Activated naive CD8-positive, alpha-beta T cell (primary cell): ENCODE data around the gene HEMK1.
A peak's percentile ranks its signal among the peaks of the same experiment; 100 is the strongest.

Experiments
- H3K27ac Mint-ChIP-seq: one replicate; pipeline ENCODE4 v1.8.0; 2021; ENCODE audit warnings: mixed read lengths
- H3K27me3 Mint-ChIP-seq: one replicate; pipeline ENCODE4 v1.8.0; 2021; ENCODE audit warnings: mixed read lengths
- H3K36me3 Mint-ChIP-seq: one replicate; pipeline ENCODE4 v1.8.0; 2021; ENCODE audit warnings: mixed read lengths
- H3K4me1 Mint-ChIP-seq: one replicate; pipeline ENCODE4 v1.8.0; 2021; ENCODE audit warnings: low read depth, mixed read lengths
- H3K4me3 Mint-ChIP-seq: one replicate; pipeline ENCODE4 v1.8.0; 2021; ENCODE audit warnings: mild to moderate bottlenecking, mixed read lengths
- H3K9me3 Mint-ChIP-seq: one replicate; pipeline ENCODE4 v1.8.0; 2021; ENCODE audit warnings: low read depth, mixed read lengths

Gene HEMK1

GRCh38 chr3:50609071-50609762, 39.9 kb downstream of the HEMK1 start:
- Mint-ChIP-seq H3K4me3 (peak overlapping the region; percentile 97), H3K9me3 (no peaks in the 10 kb centered on the region), H3K36me3 (peaks cover 49% of the 10 kb centered on the region), H3K27me3 (no peaks in the 10 kb centered on the region), H3K27ac (peak overlapping the region; percentile 100), H3K4me1 (peaks cover 54% of the 10 kb centered on the region)

GRCh38 chr3:50609763-50610085, 40.4 kb downstream of the HEMK1 start:
- peak overlapping the region; percentile 97 for H3K4me3 Mint-ChIP-seq
- H3K36me3 Mint-ChIP-seq, result peaks cover 46% of the 10 kb centered on the region
- H3K9me3 Mint-ChIP-seq, result no peaks in the 10 kb centered on the region
- peaks cover 53% of the 10 kb centered on the region for H3K4me1 Mint-ChIP-seq
- H3K27me3 Mint-ChIP-seq, result no peaks in the 10 kb centered on the region
- peak overlapping the region; percentile 100 for H3K27ac Mint-ChIP-seq

- H3K4me1 Mint-ChIP-seq, result peaks cover 50% of the 10 kb centered on the region
- peak overlapping the region; percentile 100 for H3K27ac Mint-ChIP-seq
- H3K36me3 Mint-ChIP-seq, result peaks cover 43% of the 10 kb centered on the region
- no peaks in the 10 kb centered on the region for H3K9me3 Mint-ChIP-seq
- no peaks in the 10 kb centered on the region for H3K27me3 Mint-ChIP-seq
- peak overlapping the region; percentile 97 for H3K4me3 Mint-ChIP-seq
Measured at GRCh38 chr3:50610181-50610971, 41.1 kb downstream of the HEMK1 start.

- Mint-ChIP-seq H3K27me3 (no peaks in the 10 kb centered on the region), H3K4me3 (peak overlapping the region; percentile 97)
Measured at GRCh38 chr3:50610992-50611463, 41.7 kb downstream of the HEMK1 start.

GRCh38 chr3:50611464-50612233, 42.3 kb downstream of the HEMK1 start, which contains the start of gene CISH:
CISH (minus strand) TSS chr3:50611774; CDS start chr3:50611650, 124 bp downstream.
- Mint-ChIP-seq H3K27me3 (no peaks in the 10 kb centered on the region), H3K27ac (peak within 1 kb of the TSS; percentile 100), H3K4me3 (peak within 1 kb of the TSS; percentile 97), H3K9me3 (no peaks in the 10 kb centered on the region), H3K4me1 (peaks cover 50% of the 10 kb centered on the region), H3K36me3 (peaks cover 34% of the 10 kb centered on the region)

More at GRCh38 chr3:50610992-50611463, 41.7 kb downstream of the HEMK1 start:
- Mint-ChIP-seq H3K9me3 (no peaks in the 10 kb centered on the region), H3K4me1 (peaks cover 50% of the 10 kb centered on the region), H3K36me3 (peaks cover 36% of the 10 kb centered on the region), H3K27ac (peak overlapping the region; percentile 100)

- no peaks in the 10 kb centered on the region for H3K9me3 Mint-ChIP-seq
- H3K27ac Mint-ChIP-seq, result peak overlapping the region; percentile 100
- H3K4me3 Mint-ChIP-seq, result peak overlapping the region; percentile 97
- H3K36me3 Mint-ChIP-seq, result peaks cover 34% of the 10 kb centered on the region
- no peaks in the 10 kb centered on the region for H3K27me3 Mint-ChIP-seq
- H3K4me1 Mint-ChIP-seq, result peaks cover 49% of the 10 kb centered on the region
Measured at GRCh38 chr3:50612234-50612882, 43.0 kb downstream of the HEMK1 start.

GRCh38 chr3:50612970-50613846, 43.9 kb downstream of the HEMK1 start:
- Mint-ChIP-seq H3K9me3 (no peaks in the 10 kb centered on the region), H3K27ac (peak overlapping the region; percentile 100), H3K4me1 (peaks cover 45% of the 10 kb centered on the region), H3K36me3 (peaks cover 27% of the 10 kb centered on the region), H3K27me3 (no peaks in the 10 kb centered on the region), H3K4me3 (peak overlapping the region; percentile 97)

GRCh38 chr3:50615190-50615589, 45.9 kb downstream of the HEMK1 start:
- Mint-ChIP-seq H3K36me3 (peaks cover 10% of the 10 kb centered on the region), H3K9me3 (no peaks in the 10 kb centered on the region), H3K27ac (peak overlapping the region; percentile 16), H3K27me3 (no peaks in the 10 kb centered on the region), H3K4me1 (peaks cover 53% of the 10 kb centered on the region), H3K4me3 (peak overlapping the region; percentile 95)

- Mint-ChIP-seq H3K27ac (peak overlapping the region; percentile 94), H3K27me3 (no peaks in the 10 kb centered on the region), H3K36me3 (peaks cover 7% of the 10 kb centered on the region), H3K4me3 (peak overlapping the region; percentile 95), H3K4me1 (peaks cover 63% of the 10 kb centered on the region), H3K9me3 (no peaks in the 10 kb centered on the region)
Measured at GRCh38 chr3:50616003-50616769, 46.9 kb downstream of the HEMK1 start.

- peaks cover 63% of the 10 kb centered on the region for H3K4me1 Mint-ChIP-seq
- peak overlapping the region; percentile 94 for H3K27ac Mint-ChIP-seq
- peaks cover 7% of the 10 kb centered on the region for H3K36me3 Mint-ChIP-seq
- H3K4me3 Mint-ChIP-seq, result peak overlapping the region; percentile 95
- H3K27me3 Mint-ChIP-seq, result no peaks in the 10 kb centered on the region
- no peaks in the 10 kb centered on the region for H3K9me3 Mint-ChIP-seq
Measured at GRCh38 chr3:50616770-50617095, 47.4 kb downstream of the HEMK1 start.

GRCh38 chr3:50617096-50617791, 47.9 kb downstream of the HEMK1 start, which contains the start of gene MAPKAPK3:
MAPKAPK3 (plus strand) TSS chr3:50617151; CDS start chr3:50617566, 415 bp downstream.
- peaks cover 5% of the 10 kb centered on the region for H3K36me3 Mint-ChIP-seq
- peaks cover 66% of the 10 kb centered on the region for H3K4me1 Mint-ChIP-seq
- peak within 1 kb of the TSS; percentile 95 for H3K4me3 Mint-ChIP-seq
- peak within 1 kb of the TSS; percentile 94 for H3K27ac Mint-ChIP-seq
- no peaks in the 10 kb centered on the region for H3K27me3 Mint-ChIP-seq
- H3K9me3 Mint-ChIP-seq, result no peaks in the 10 kb centered on the region

GRCh38 chr3:50617911-50618481, 48.7 kb downstream of the HEMK1 start:
- Mint-ChIP-seq H3K36me3 (peaks cover 5% of the 10 kb centered on the region), H3K4me3 (peak overlapping the region; percentile 92), H3K9me3 (no peaks in the 10 kb centered on the region), H3K27ac (peak overlapping the region; percentile 90), H3K4me1 (peaks cover 67% of the 10 kb centered on the region), H3K27me3 (no peaks in the 10 kb centered on the region)
